Endothelial cell of umbilical vein (primary cell): Measurements from ENCODE around the gene MDFIC. TPM values are rescaled to one million over a fixed set of nuclear protein-coding genes. Genes with fewer than 3 reads are reported as not detected.

Source experiments
- BruUV-seq: library from RNA; stranded (reverse); fragments of 400-500 nt; replicated peaks from 2 replicates; lab custom pipeline; 2021; lab: Mats Ljungman, UMichigan
- CTCF ChIA-PET: fragments of 300-600, 350-600 bp; sonication (Branson Sonifier 250); formaldehyde crosslinking; loops from one replicate; lab custom pipeline; 2021; ENCODE audit warnings: antibody characterized with exemption, inconsistent platforms; lab: Charles Lee
- POLR2A ChIA-PET: fragments of 300-600, 350-600 bp; sonication (Branson Sonifier 250); formaldehyde crosslinking; loops from one replicate; lab custom pipeline; 2021; ENCODE audit warnings: antibody characterized with exemption, inconsistent platforms; lab: Charles Lee
- DNase-seq: peaks from one replicate; pipeline ENCODE4 v3.0.0-alpha.2; 2011; ENCODE audit warnings: low read depth, low spot score
- FAIRE-seq: peaks from 2 replicates; lab custom pipeline; 2011; peaks lifted over from hg19 to GRCh38; lab: Jason Lieb, UNC
- H2AFZ ChIP-seq: 2 replicates; pipeline ENCODE4 v1.6.0; 2012; ENCODE audit warnings: low read depth, low read length, control low read depth, inconsistent platforms
- H3K27ac ChIP-seq: 2 replicates; pipeline ENCODE4 v1.5.1; 2011; ENCODE audit warnings: low read depth, mild to moderate bottlenecking, control low read depth, low read length, moderate library complexity; ENCODE audit not compliant: insufficient read depth
- H3K27me3 ChIP-seq, 2 experiments: 2 replicates each; pipeline versions ENCODE4 v1.6.0 to v1.6.1; 2011; ENCODE audit warnings: low read length in 2 of 2, mixed read lengths in 1 of 2; ENCODE audit not compliant: control insufficient read depth in 2 of 2, insufficient read depth in 2 of 2
- H3K36me3 ChIP-seq, 2 experiments: 2 replicates in 1 of 2; 3 replicates in 1 of 2; pipeline ENCODE4 v1.5.1; 2011; ENCODE audit warnings: low read length in 2 of 2, mild to moderate bottlenecking in 1 of 2, moderate library complexity in 1 of 2; ENCODE audit not compliant: control insufficient read depth in 2 of 2, insufficient read depth in 2 of 2; ENCODE audit errors: extremely low read depth in 1 of 2
- H3K4me1 ChIP-seq: 3 replicates; pipeline ENCODE4 v1.5.1; 2011; ENCODE audit warnings: mild to moderate bottlenecking, low read length; ENCODE audit not compliant: control insufficient read depth, insufficient read depth; ENCODE audit errors: extremely low read depth
- H3K4me2 ChIP-seq: 2 replicates; pipeline ENCODE4 v1.6.1; 2011; ENCODE audit warnings: low read length, control low read depth, mixed read lengths; ENCODE audit not compliant: insufficient read depth
- H3K4me3 ChIP-seq, 3 experiments: fragments of 200-600 bp in 1 of 3; sonication (generic), shearing (Covaris generic) in 1 of 3; replicated peaks in 1 of 3; 2 replicates each; pipeline ENCODE4 v1.5.1; 2011 to 2016; ENCODE audit warnings: control low read depth in 3 of 3, low read length in 3 of 3, mild to moderate bottlenecking in 2 of 3, inconsistent platforms in 1 of 3, low read depth in 1 of 3, moderate library complexity in 1 of 3; ENCODE audit not compliant: insufficient read depth in 1 of 3
- H3K79me2 ChIP-seq: 2 replicates; pipeline ENCODE4 v1.6.0; 2012; ENCODE audit warnings: low read length, inconsistent platforms; ENCODE audit not compliant: control insufficient read depth, insufficient read depth
- H3K9ac ChIP-seq: replicated peaks from 2 replicates; pipeline ENCODE3; 2011; ENCODE audit warnings: low read length, control low read depth; ENCODE audit not compliant: insufficient read depth; ENCODE audit errors: extremely low read depth
- H3K9me1 ChIP-seq: replicated peaks from 3 replicates; pipeline ENCODE4 v1.6.0; 2011; ENCODE audit warnings: mild to moderate bottlenecking, low read length; ENCODE audit not compliant: control insufficient read depth, insufficient read depth; ENCODE audit errors: extremely low read depth
- H3K9me3 ChIP-seq: replicated peaks from 2 replicates; pipeline ENCODE4 v1.5.1; 2012; ENCODE audit warnings: low read length, inconsistent platforms; ENCODE audit not compliant: control insufficient read depth, insufficient read depth
- H4K20me1 ChIP-seq: replicated peaks from 2 replicates; pipeline ENCODE3; 2011; ENCODE audit warnings: mild to moderate bottlenecking, low read length; ENCODE audit not compliant: control insufficient read depth, insufficient read depth; ENCODE audit errors: extremely low read depth
- EZH2 ChIP-seq: IDR thresholded peaks from 2 replicates; pipeline ENCODE4 v1.6.1; 2012; ENCODE audit warnings: borderline replicate concordance, low read depth, mild to moderate bottlenecking, moderate library complexity, low read length, inconsistent platforms; ENCODE audit not compliant: severe bottlenecking
- FOS ChIP-seq: IDR thresholded peaks from 2 replicates; pipeline ENCODE4 v1.6.1; 2011; ENCODE audit warnings: mild to moderate bottlenecking, low read length, moderate library complexity, borderline replicate concordance; ENCODE audit not compliant: insufficient read depth
- JUN ChIP-seq: IDR thresholded peaks from 2 replicates; pipeline ENCODE4 v1.6.1; 2011; ENCODE audit warnings: borderline replicate concordance, low read depth; ENCODE audit not compliant: insufficient read length, insufficient read depth
- POLR2A ChIP-seq: IDR thresholded peaks from 2 replicates; pipeline ENCODE4 v1.6.1; 2012; ENCODE audit warnings: low read depth, mild to moderate bottlenecking, control low read depth, low read length
- POLR2AphosphoS5 ChIP-seq: IDR thresholded peaks from 2 replicates; pipeline ENCODE4 v1.6.1; 2012; ENCODE audit warnings: low read depth, mild to moderate bottlenecking, control low read depth, low read length, moderate library complexity; ENCODE audit not compliant: insufficient read depth
- dilution Hi-C: fragments of 300-500 bp; cut with MboI; formaldehyde crosslinking; loops from one replicate; pipeline ENCODE4 v1.15.0; 2019; ENCODE audit warnings: low sequenced_read_pairs; ENCODE audit not compliant: extremely low pct_ligation_motif_present
- intact Hi-C: fragments of 100-400 bp; cut with micrococcal nuclease; formaldehyde crosslinking; loops from one replicate; pipeline ENCODE4 v1.10.0; 2022
- polyA plus RNA-seq, 4 experiments: library from polyadenylated mRNA; depleted of rRNA in 3 of 4; stranded (reverse) in 3 of 4; unstranded in 1 of 4; fragments of >200 nt; gene quantifications; 2 replicates each; pipeline versions ENCODE4 v1.2.1 to v1.2.3, GENCODE V29; 2011 to 2012; ENCODE audit warnings: missing spikeins in 1 of 4
- total RNA-seq: library from RNA; stranded (reverse); gene quantifications from 2 replicates; pipeline ENCODE4 v1.2.3, GENCODE V29; 2021
- TF ChIP-seq, protein P1 (sequence below): IDR thresholded peaks from 2 replicates; pipeline ENCODE4 v1.6.1; 2011; ENCODE audit not compliant: insufficient read depth, insufficient read length
- TF ChIP-seq, protein P2 (sequence below), 2 donors: IDR thresholded peaks; 1 replicate in 1 of 2; 2 replicates in 1 of 2; pipeline ENCODE4 v1.5.1; 2011; ENCODE audit warnings: low read length in 2 of 2, mild to moderate bottlenecking in 2 of 2, moderate library complexity in 2 of 2, control low read depth in 1 of 2, inconsistent platforms in 1 of 2, low read depth in 1 of 2; ENCODE audit not compliant: insufficient read depth in 1 of 2; ENCODE audit errors: extremely low read depth in 1 of 2

Gene MDFIC
- total and polyA plus RNA-seq, 2 donors (not counting 3 experiments of a cell fraction or from before 2014, with no cell fraction given): 6.5 to 14.2 TPM

GRCh38 chr7:114944745-114945625 is 23.1 kb downstream of the MDFIC start:
- no peaks in the 10 kb centered on the region for H3K9me3 ChIP-seq
- dilution Hi-C loops (no loop called here), intact Hi-C loops (no loop called here)
- no peaks in the 10 kb centered on the region for H3K9me1 ChIP-seq
- ChIA-PET POLR2A (no interaction called here), CTCF (interaction anchor here (0.6 to 1.2 kb wide), 4 partner anchors 22 to 664 kb away, joined by 3 to 4 read pairs (median 3); no protein-coding TSS in a partner anchor)
- no peaks in the 10 kb centered on the region for H3K4me1 ChIP-seq
- DNase-seq (peak; percentile 60), FAIRE-seq (peak; percentile 72)
- H3K27ac ChIP-seq: no peak overlapping the region
- no peaks in the 10 kb centered on the region for H3K79me2 ChIP-seq
- H2AFZ ChIP-seq: peak overlapping the region; percentile 17
- peak overlapping the region; percentile 7 for H3K4me2 ChIP-seq
- H4K20me1 ChIP-seq: no peaks in the 10 kb centered on the region
- TF ChIP-seq POLR2A (no peak), POLR2AphosphoS5 (no peak), JUN (no peak), FOS (no peak), EZH2 (no peak)
- TF ChIP-seq, protein P1, sequence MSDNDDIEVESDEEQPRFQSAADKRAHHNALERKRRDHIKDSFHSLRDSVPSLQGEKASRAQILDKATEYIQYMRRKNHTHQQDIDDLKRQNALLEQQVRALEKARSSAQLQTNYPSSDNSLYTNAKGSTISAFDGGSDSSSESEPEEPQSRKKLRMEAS: no peak
- TF ChIP-seq, protein P2, sequence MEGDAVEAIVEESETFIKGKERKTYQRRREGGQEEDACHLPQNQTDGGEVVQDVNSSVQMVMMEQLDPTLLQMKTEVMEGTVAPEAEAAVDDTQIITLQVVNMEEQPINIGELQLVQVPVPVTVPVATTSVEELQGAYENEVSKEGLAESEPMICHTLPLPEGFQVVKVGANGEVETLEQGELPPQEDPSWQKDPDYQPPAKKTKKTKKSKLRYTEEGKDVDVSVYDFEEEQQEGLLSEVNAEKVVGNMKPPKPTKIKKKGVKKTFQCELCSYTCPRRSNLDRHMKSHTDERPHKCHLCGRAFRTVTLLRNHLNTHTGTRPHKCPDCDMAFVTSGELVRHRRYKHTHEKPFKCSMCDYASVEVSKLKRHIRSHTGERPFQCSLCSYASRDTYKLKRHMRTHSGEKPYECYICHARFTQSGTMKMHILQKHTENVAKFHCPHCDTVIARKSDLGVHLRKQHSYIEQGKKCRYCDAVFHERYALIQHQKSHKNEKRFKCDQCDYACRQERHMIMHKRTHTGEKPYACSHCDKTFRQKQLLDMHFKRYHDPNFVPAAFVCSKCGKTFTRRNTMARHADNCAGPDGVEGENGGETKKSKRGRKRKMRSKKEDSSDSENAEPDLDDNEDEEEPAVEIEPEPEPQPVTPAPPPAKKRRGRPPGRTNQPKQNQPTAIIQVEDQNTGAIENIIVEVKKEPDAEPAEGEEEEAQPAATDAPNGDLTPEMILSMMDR (IDR thresholded peaks at IDR 0.05; ENCODE audit: extremely low read depth in 1 of 2, insufficient read depth in 1 of 2, low read depth in 1 of 2, low read length in 2 of 2): no peak
- no peaks in the 10 kb centered on the region for H3K27me3 ChIP-seq
- no TSS peak for BruUV-seq
- H3K9ac ChIP-seq: no peak overlapping the region
- H3K36me3 ChIP-seq: no peaks in the 10 kb centered on the region
- H3K4me3 ChIP-seq: no peak overlapping the region
